Measurements from ENCODE around the gene KIF26A. TPM values are rescaled to one million over a fixed set of nuclear protein-coding genes. Genes with fewer than 3 reads are reported as not detected.

Gene KIF26A
- total RNA-seq, 1 donor, result under 0.01 TPM

DNA sequence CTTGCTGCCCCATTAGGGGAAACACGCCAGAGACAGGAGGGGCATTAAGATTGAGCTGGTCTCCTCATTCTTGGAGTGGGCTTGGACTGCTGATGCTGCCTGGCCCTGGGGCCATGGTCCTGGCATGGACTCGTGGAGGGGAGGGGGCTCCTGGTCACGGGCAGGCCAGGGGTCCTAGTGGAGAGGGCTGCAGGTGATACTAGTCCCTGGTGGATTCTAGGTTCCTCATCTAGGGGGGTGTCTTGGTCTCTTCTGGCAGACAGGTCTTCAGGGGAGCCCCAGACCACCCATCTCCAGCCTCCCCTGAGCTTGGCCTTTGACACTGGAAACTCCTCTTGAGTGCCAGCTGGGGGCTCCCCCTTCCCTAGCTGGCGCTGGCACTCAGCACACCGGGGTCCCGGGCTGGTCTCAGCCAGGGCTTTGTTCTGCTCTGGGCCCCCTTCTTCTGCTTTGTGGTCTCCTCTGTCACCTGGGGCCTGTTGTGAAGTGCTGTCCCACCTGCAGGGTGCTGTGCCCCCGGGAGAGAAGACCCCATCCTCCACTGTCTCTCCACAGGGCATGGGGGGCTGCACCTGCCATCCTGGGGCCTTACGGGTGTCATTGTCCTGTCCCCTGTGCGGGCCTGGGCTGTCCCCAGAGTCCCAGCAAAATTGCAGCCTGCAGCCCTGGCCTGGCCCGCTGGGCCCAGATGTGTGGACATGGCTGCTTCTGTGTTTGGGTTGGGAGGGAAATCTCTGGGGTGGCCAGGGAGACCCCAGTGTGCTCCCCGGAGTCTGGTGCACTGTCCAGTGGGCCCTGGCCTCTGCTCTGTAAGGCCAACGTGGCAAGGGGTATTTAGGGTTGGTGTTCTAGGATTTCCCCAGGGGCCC is 2.3 kb downstream of the KIF26A start:
- DNase-seq (ENCODE audit: low read depth), result no peak
- TF ChIP-seq CTCF (IDR thresholded peaks at IDR 0.05; ENCODE audit: insufficient read depth, low read length), result no peak
- H3K4me3 ChIP-seq (ENCODE audit: low read depth, low read length), result no peak overlapping the region

DNA sequence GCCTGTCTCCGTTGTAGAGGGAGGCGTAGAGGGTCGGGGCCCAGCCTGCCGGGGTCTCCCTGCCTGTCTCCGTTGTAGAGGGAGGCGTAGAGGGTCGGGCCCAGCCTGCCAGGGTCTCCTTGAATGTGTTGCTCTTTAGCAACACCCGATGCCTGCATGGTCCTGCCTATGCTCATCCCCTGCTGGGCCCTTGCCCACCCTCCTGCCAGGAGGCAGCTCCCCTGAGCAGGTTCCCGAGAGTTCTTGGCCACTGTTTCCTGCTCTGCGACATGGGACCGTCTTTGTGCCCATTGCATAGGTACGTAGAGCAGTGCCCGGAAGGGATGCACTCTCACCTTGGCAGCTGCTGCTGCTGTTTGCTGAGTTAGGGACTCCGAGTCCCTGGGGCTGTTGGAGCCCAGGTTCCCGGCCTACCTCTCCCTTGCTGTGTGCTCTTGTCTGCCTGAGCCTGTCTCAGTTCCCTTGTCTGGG is 3.3 kb downstream of the KIF26A start:
- H3K4me3 ChIP-seq (ENCODE audit: low read depth, low read length), result no peak overlapping the region
- DNase-seq (ENCODE audit: low read depth), result no peak
- TF ChIP-seq CTCF (IDR thresholded peaks at IDR 0.05; ENCODE audit: insufficient read depth, low read length), result no peak

DNA sequence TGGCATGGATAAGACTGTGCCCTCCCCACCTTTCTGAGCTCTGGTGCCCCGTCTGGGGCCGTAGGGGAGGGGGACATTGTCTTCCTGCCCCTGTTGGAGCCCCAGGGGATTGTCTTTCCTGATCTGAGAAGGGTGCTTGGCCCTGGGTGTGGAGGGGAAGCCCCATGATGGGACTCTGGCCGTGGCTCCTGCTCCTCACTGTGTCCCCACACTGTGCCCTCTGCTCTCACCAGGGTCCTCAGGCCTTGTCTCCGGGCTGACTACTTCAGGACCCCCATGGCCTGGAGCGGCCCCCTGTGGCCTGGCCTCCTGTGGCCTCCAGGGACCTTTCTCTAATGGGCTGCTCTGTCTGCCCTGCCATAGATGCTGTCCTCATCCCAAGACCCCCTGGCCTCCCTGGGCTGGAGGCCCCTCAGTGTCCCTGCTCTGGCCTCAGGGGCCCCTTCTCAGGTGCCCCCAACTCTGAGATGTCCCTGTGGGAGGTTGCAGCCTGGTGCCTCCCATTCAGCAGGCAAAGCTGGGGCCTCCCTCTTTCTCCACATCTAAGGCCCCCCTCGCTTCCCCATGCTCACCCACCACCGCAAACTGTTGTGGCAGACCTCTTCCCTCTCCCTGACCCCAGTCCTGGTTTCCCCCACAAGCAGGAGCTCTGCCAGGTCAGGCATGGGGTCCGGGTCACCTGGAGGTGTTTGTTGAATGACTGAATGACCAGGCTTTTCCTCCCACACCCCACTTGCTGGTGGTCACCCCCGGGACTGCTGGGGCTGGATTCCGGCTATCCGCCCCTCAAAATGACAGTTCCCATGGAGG is 4.0 kb downstream of the KIF26A start:
- TF ChIP-seq CTCF (IDR thresholded peaks at IDR 0.05; ENCODE audit: insufficient read depth, low read length), result no peak
- no peak overlapping the region for H3K4me3 ChIP-seq (ENCODE audit: low read depth, low read length)
- no peak for DNase-seq (ENCODE audit: low read depth)

DNA sequence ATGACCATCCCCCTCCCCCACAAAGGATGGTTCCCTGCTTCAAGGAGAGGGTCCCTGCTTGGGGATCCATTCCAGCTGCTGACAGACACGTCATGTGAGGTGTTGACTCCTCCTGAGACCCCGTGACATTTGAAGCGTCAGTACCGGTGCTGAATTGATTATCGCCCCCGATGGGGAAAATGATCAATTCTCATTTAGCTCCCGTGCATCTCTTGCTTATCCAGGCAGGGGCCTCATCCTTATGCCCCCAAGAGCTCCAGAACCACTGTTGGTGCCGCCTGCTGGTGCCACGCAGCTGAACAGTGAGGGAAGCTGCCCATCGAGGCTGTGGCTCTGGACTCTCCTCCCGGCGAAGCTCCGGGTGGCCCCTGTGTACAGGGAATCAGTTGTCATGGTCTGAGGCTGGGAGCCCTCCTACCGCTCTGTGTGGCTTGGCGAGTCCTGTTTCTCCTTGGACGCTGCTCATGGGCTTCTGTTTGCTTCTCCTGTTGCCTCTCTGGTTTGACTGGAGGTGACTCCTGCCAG is 4.6 kb downstream of the KIF26A start:
- H3K4me3 ChIP-seq (ENCODE audit: low read depth, low read length), result no peak overlapping the region
- DNase-seq (ENCODE audit: low read depth), result no peak
- TF ChIP-seq CTCF (IDR thresholded peaks at IDR 0.05; ENCODE audit: insufficient read depth, low read length), result no peak

DNA sequence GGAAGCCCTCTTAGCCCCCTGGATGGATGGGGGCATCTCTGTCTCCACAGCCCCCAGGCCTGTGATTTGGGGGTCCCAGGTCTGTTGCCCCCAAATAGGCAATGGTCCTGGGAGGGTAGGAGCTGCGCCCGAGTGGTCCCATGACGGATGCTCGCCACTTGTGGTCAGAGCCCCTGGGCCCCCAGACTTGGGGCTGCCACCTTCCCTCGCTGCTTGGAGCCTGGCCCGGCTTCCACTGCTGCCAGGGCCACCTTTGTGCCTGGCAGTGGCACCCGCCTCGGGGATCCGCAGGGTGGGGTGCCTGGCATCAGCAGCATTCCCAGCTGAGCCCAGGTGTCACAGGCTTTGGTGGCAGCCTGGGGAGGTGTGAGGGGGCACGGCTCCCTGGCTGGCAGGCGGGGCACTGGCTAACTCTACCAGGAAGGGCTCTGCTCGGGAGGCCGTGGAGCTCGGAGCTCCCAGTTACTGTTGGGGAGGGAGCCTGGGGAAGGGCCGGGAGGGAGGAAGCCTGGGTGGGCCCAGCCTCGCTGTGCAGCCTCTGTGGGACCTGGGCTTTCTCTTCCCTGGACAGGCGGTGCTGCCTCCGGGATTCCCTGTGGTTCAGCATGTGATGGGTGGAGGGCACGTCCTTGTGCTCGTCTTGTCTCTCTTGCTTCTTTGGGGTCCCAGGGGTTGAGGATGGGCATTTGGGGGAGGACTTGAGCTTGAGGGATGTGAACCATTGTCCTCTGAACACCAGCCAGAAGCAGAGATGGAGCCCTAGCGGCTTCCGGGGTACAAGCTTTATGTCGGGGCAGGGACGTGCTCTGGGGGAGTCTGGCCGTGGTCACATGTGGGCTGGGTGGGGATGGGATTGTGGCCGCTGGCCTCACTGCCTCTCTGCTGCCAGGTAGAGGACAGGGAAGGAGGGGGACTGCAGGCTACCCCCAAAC is 5.4 kb downstream of the KIF26A start:
- no peak overlapping the region for H3K4me3 ChIP-seq (ENCODE audit: low read depth, low read length)
- DNase-seq (ENCODE audit: low read depth), result no peak
- TF ChIP-seq CTCF (IDR thresholded peaks at IDR 0.05; ENCODE audit: insufficient read depth, low read length), result no peak

DNA sequence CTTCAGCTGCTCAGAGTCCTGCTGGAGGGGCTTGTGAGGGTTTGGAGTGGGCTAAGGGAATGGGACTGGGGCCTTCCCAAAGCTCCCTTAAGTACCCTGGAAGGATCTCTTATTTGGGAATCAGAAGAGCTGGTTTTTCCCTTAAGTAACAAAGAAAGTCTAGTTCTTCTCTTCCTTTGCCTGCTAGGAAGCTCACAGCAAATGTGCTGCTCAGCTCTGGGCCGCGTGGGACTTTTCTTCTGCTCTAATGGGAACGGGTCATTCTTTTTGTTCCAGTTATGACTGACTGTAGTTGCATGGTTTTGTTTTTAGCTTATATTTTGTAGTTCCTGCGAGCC is 6.0 kb downstream of the KIF26A start:
- no peak for TF ChIP-seq CTCF (IDR thresholded peaks at IDR 0.05; ENCODE audit: insufficient read depth, low read length)
- no peak for DNase-seq (ENCODE audit: low read depth)
- no peak overlapping the region for H3K4me3 ChIP-seq (ENCODE audit: low read depth, low read length)
